H1 (cell line): Measurements from ENCODE around the gene CAMK1. TPM values are rescaled to one million over a fixed set of nuclear protein-coding genes. Genes with fewer than 3 reads are reported as not detected.

Source experiments
- CTCF ChIA-PET: fragments of 300-600 bp; sonication (Branson Sonifier 250); formaldehyde crosslinking; loops from one replicate; lab custom pipeline; 2021; ENCODE audit not compliant: partially characterized antibody; lab: Charles Lee
- POLR2A ChIA-PET: fragments of 300-600 bp; sonication (Branson Sonifier 250); formaldehyde crosslinking; loops from one replicate; lab custom pipeline; 2021; ENCODE audit warnings: inconsistent platforms; ENCODE audit not compliant: partially characterized antibody; lab: Charles Lee
- DNase-seq, 2 experiments: peaks; one replicate each; pipeline versions ENCODE4 v3.0.0 to v3.0.0-alpha.2; 2010 to 2022; ENCODE audit warnings: low spot score in 2 of 2, low read depth in 1 of 2, mixed read lengths in 1 of 2
- FAIRE-seq: peaks from 2 replicates; lab custom pipeline; 2011; peaks lifted over from hg19 to GRCh38; lab: Jason Lieb, UNC
- H2AFZ ChIP-seq: 2 replicates; pipeline ENCODE4 v1.8.1; 2012; ENCODE audit warnings: low read length, inconsistent platforms
- H2AK5ac ChIP-seq: 2 replicates; pipeline ENCODE4 v1.6.1; 2013; ENCODE audit warnings: low read depth, low read length
- H2BK120ac ChIP-seq: replicated peaks from 2 replicates; pipeline ENCODE3; 2013; ENCODE audit warnings: low read depth, low read length, inconsistent platforms
- H2BK12ac ChIP-seq: 2 replicates; pipeline ENCODE4 v1.6.1; 2013; ENCODE audit warnings: low read depth, low read length
- H2BK15ac ChIP-seq: 2 replicates; pipeline ENCODE4 v1.6.1; 2013; ENCODE audit warnings: low read length
- H2BK20ac ChIP-seq: 2 replicates; pipeline ENCODE4 v1.6.1; 2013; ENCODE audit warnings: low read length
- H2BK5ac ChIP-seq: 2 replicates; pipeline ENCODE4 v1.6.1; 2013; ENCODE audit warnings: low read depth, low read length
- H3K14ac ChIP-seq: 2 replicates; pipeline ENCODE4 v1.6.1; 2013; ENCODE audit warnings: inconsistent platforms; ENCODE audit not compliant: insufficient read length
- H3K18ac ChIP-seq: 2 replicates; pipeline ENCODE4 v1.6.1; 2013; ENCODE audit warnings: low read length; ENCODE audit errors: extremely low read depth
- H3K23ac ChIP-seq: 2 replicates; pipeline ENCODE4 v1.6.1; 2013; ENCODE audit warnings: inconsistent platforms; ENCODE audit not compliant: insufficient read length
- H3K23me2 ChIP-seq: 2 replicates; pipeline ENCODE4 v1.6.1; 2013; ENCODE audit warnings: low read depth, low read length
- H3K27ac ChIP-seq: 2 replicates; pipeline ENCODE4 v1.6.1; 2011; ENCODE audit warnings: low read depth, low read length, inconsistent platforms
- H3K27me3 ChIP-seq, 4 experiments: replicated peaks in 1 of 4; 1 replicate in 1 of 4; 2 replicates in 3 of 4; pipeline versions ENCODE4 v1.6.1 to v1.8.1; 2011 to 2013; ENCODE audit warnings: low read length in 3 of 4, mild to moderate bottlenecking in 3 of 4, inconsistent platforms in 2 of 4, mixed read lengths in 2 of 4, moderate library complexity in 1 of 4; ENCODE audit not compliant: control insufficient read depth in 3 of 4, insufficient read depth in 3 of 4; ENCODE audit errors: extremely low read depth in 1 of 4
- H3K36me3 ChIP-seq, 4 experiments: 2 replicates each; pipeline versions ENCODE4 v1.6.1 to v1.8.1; 2011 to 2013; ENCODE audit warnings: mild to moderate bottlenecking in 4 of 4, low read length in 3 of 4, moderate library complexity in 2 of 4, control low read depth in 1 of 4, inconsistent platforms in 1 of 4; ENCODE audit not compliant: insufficient read depth in 4 of 4, control insufficient read depth in 2 of 4
- H3K4ac ChIP-seq: replicated peaks from 2 replicates; pipeline ENCODE3; 2013; ENCODE audit warnings: low read length, low read depth, mixed read lengths, inconsistent platforms; ENCODE audit not compliant: insufficient read length
- H3K4me1 ChIP-seq, 4 experiments: replicated peaks in 1 of 4; 1 replicate in 1 of 4; 2 replicates in 3 of 4; pipeline versions ENCODE4 v1.6.1 to v1.8.1; 2011 to 2013; ENCODE audit warnings: low read length in 3 of 4, inconsistent platforms in 2 of 4, mixed read lengths in 1 of 4; ENCODE audit not compliant: insufficient read depth in 4 of 4, control insufficient read depth in 3 of 4
- H3K4me2 ChIP-seq, 2 experiments: 2 replicates each; pipeline versions ENCODE4 v1.6.1 to v1.8.1; 2011 to 2013; ENCODE audit warnings: low read depth in 2 of 2, low read length in 2 of 2, control low read depth in 1 of 2, inconsistent platforms in 1 of 2, mild to moderate bottlenecking in 1 of 2; ENCODE audit not compliant: insufficient read depth in 1 of 2
- H3K4me3 ChIP-seq, 4 experiments: fragments of 200-600, 300-600 bp in 1 of 4; sonication (generic), shearing (Covaris generic), sonication (Bioruptor Twin) in 1 of 4; 2 replicates each; pipeline versions ENCODE4 v1.5.1 to v1.8.1; 2011 to 2016; ENCODE audit warnings: low read length in 4 of 4, low read depth in 3 of 4, control low read depth in 2 of 4, inconsistent platforms in 2 of 4, mild to moderate bottlenecking in 2 of 4, mixed read lengths in 1 of 4, moderate library complexity in 1 of 4; ENCODE audit not compliant: insufficient read depth in 2 of 4; ENCODE audit errors: extremely low read depth in 1 of 4
- H3K56ac ChIP-seq: replicated peaks from 2 replicates; pipeline ENCODE3; 2013; ENCODE audit warnings: low read depth, mild to moderate bottlenecking, mixed read lengths, low read length, inconsistent platforms; ENCODE audit not compliant: insufficient read length
- H3K79me1 ChIP-seq: 2 replicates; pipeline ENCODE4 v1.6.1; 2013; ENCODE audit warnings: low read depth, low read length, control low read depth
- H3K79me2 ChIP-seq, 2 experiments: 2 replicates each; pipeline versions ENCODE4 v1.6.1 to v1.8.1; 2012 to 2013; ENCODE audit warnings: low read length in 2 of 2, mild to moderate bottlenecking in 2 of 2, inconsistent platforms in 1 of 2; ENCODE audit not compliant: insufficient read depth in 2 of 2, control insufficient read depth in 1 of 2
- H3K9ac ChIP-seq, 4 experiments: replicated peaks in 1 of 4; 1 replicate in 1 of 4; 2 replicates in 3 of 4; pipeline versions ENCODE4 v1.6.1 to v1.8.1; 2011 to 2013; ENCODE audit warnings: low read depth in 3 of 4, low read length in 3 of 4, control low read depth in 2 of 4, mild to moderate bottlenecking in 2 of 4, moderate library complexity in 2 of 4, inconsistent platforms in 1 of 4; ENCODE audit errors: extremely low read depth in 1 of 4
- H3K9me3 ChIP-seq, 2 experiments: 2 replicates each; pipeline versions ENCODE4 v1.6.1 to v1.8.1; 2012 to 2013; ENCODE audit warnings: mild to moderate bottlenecking in 2 of 2, moderate library complexity in 2 of 2, control low read depth in 1 of 2, inconsistent platforms in 1 of 2, low read depth in 1 of 2, low read length in 1 of 2, mixed read lengths in 1 of 2; ENCODE audit not compliant: insufficient read depth in 2 of 2
- H4K20me1 ChIP-seq, 2 experiments: replicated peaks in 1 of 2; 2 replicates each; pipeline versions ENCODE3 to v1.8.1; 2011 to 2013; ENCODE audit warnings: inconsistent platforms in 2 of 2, low read length in 2 of 2, mild to moderate bottlenecking in 1 of 2; ENCODE audit not compliant: insufficient read depth in 2 of 2, control insufficient read depth in 1 of 2
- H4K5ac ChIP-seq: 2 replicates; pipeline ENCODE4 v1.6.1; 2013; ENCODE audit warnings: low read length, low read depth, mixed read lengths, inconsistent platforms; ENCODE audit not compliant: insufficient read length
- H4K8ac ChIP-seq: 2 replicates; pipeline ENCODE4 v1.8.0; 2013; ENCODE audit warnings: mild to moderate bottlenecking, moderate library complexity, low read length, inconsistent platforms; ENCODE audit not compliant: insufficient read depth; ENCODE audit errors: extremely low read depth
- H4K91ac ChIP-seq: replicated peaks from 2 replicates; pipeline ENCODE3; 2013; ENCODE audit warnings: low read length, mixed read lengths, inconsistent platforms; ENCODE audit not compliant: insufficient read length
- CREB1 ChIP-seq: IDR thresholded peaks from 2 replicates; pipeline ENCODE4 v1.6.1; 2012; ENCODE audit warnings: inconsistent platforms
- EZH2 ChIP-seq: fragments of 200-600 bp; sonication (generic); IDR thresholded peaks from 2 replicates; pipeline ENCODE4 v1.7.1; 2012; ENCODE audit warnings: low read depth, mild to moderate bottlenecking, moderate library complexity, low read length, inconsistent platforms; ENCODE audit not compliant: severe bottlenecking
- HDAC2 ChIP-seq, 2 experiments: fragments of 300-600 bp in 1 of 2; sonication (generic) in 1 of 2; IDR thresholded peaks; 2 replicates each; pipeline ENCODE4 v1.6.1; 2011 to 2012; ENCODE audit warnings: low read depth in 2 of 2, low read length in 2 of 2, mild to moderate bottlenecking in 2 of 2, moderate library complexity in 2 of 2, borderline replicate concordance in 1 of 2, inconsistent platforms in 1 of 2
- PHF8 ChIP-seq: fragments of 200-600 bp; sonication (generic); conservative IDR thresholded peaks from 2 replicates; pipeline ENCODE4 v1.7.1; 2012; ENCODE audit warnings: low read depth, mild to moderate bottlenecking, inconsistent platforms, low read length, moderate library complexity
- RBBP5 ChIP-seq: IDR thresholded peaks from 2 replicates; pipeline ENCODE4 v1.7.1; 2012; ENCODE audit warnings: low read depth, mild to moderate bottlenecking, inconsistent platforms, low read length, moderate library complexity, borderline replicate concordance
- RNF2 ChIP-seq: fragments of 200-900, 300-1000 bp; sonication (generic); IDR thresholded peaks from 2 replicates; pipeline ENCODE4 v1.7.1; 2016; ENCODE audit warnings: borderline replicate concordance, low read depth, mild to moderate bottlenecking, antibody characterized with exemption, low read length; ENCODE audit not compliant: poor library complexity, severe bottlenecking; ENCODE audit errors: missing control alignments
- SAP30 ChIP-seq: fragments of 300-600 bp; sonication (generic); IDR thresholded peaks from 2 replicates; pipeline ENCODE4 v1.7.1; 2012; ENCODE audit warnings: low read length, moderate library complexity, mild to moderate bottlenecking, inconsistent platforms; ENCODE audit not compliant: insufficient read depth, insufficient replicate concordance
- SIN3A ChIP-seq, 2 experiments: IDR thresholded peaks in 1 of 2; conservative IDR thresholded peaks in 1 of 2; 2 replicates each; pipeline ENCODE4 v1.6.1; 2011 to 2012; ENCODE audit warnings: low read length in 2 of 2, improper control_type of control experiment in 1 of 2, low read depth in 1 of 2, mild to moderate bottlenecking in 1 of 2
- SP1 ChIP-seq: IDR thresholded peaks from 2 replicates; pipeline ENCODE4 v1.6.1; 2011; ENCODE audit warnings: low read depth, low read length
- TBP ChIP-seq: IDR thresholded peaks from 2 replicates; pipeline ENCODE4 v1.6.1; 2011; ENCODE audit warnings: low read depth, low read length, improper control_type of control experiment
- YY1 ChIP-seq: IDR thresholded peaks from 2 replicates; pipeline ENCODE4 v1.6.1; 2011; ENCODE audit warnings: low read depth, mild to moderate bottlenecking, low read length
- WGBS, 2 experiments: shearing (Covaris generic) in 1 of 2; methylation state at CpG; one replicate each; pipeline versions ENCODE4 v1.1.6 to v1.1.7; 2013 to 2015; ENCODE audit warnings: low lambda C conversion rate in 2 of 2, mixed read lengths in 2 of 2, inconsistent platforms in 1 of 2, low coverage in 1 of 2, missing lambda C conversion rate in 1 of 2; ENCODE audit not compliant: insufficient replicate concordance in 2 of 2, insufficient coverage in 1 of 2, insufficient read length in 1 of 2; ENCODE audit errors: extremely low coverage in 1 of 2, missing lambda C conversion rate in 1 of 2; 5-methylcytosine and 5-hydroxymethylcytosine counted together
- polyA plus RNA-seq, 7 experiments: library from polyadenylated mRNA; depleted of rRNA in 3 of 7; stranded (reverse) in 5 of 7; unstranded in 2 of 7; fragments of >200 nt in 5 of 7; fragments of 200-250 nt in 2 of 7; gene quantifications; 1 replicate in 5 of 7; 2 replicates in 1 of 7; 4 replicates in 1 of 7; pipeline versions ENCODE4 v1.2.1 to v1.2.3, GENCODE V29; 2011 to 2013; ENCODE audit warnings: missing spikeins in 2 of 7, mixed read lengths in 2 of 7
- total RNA-seq: library from RNA; stranded (reverse); fragmentation: NEBNext Ultra II Directional; extraction: Animal tissue kit (Norgen Biotek cat#: 25700); gene quantifications from 2 replicates; pipeline ENCODE4 v1.2.1, GENCODE V29; 2021
- TF ChIP-seq, protein P1 (sequence below): IDR thresholded peaks from 2 replicates; pipeline ENCODE4 v1.6.1; 2012; ENCODE audit warnings: inconsistent platforms

The CAMK1 gene
- total and polyA plus RNA-seq, 2 of the 8 experiments (the other 6 are each of a cell fraction or from before 2014, with no cell fraction given) = 4.9 to 5.1 TPM

DNA sequence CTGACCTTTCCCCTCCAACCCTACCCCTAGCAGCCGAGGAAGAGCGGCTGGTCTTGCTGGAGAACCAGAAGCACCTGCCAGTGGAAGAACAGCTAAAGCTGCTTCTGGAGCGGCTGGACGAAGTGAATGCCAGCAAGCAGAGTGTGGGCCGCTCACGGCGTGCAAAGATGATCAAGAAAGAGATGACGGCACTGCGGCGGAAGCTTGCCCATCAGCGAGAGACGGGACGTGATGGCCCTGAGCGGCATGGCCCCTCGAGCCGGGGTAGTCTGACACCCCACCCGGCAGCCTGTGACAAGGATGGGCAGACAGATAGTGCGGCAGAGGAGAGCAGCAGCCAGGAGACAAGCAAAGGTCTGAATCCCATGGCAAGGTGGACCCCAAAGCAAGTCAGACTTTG is 26.2 kb downstream of the CAMK1 start:
- Histone ChIP-seq H3K79me2 (no peaks in the 10 kb centered on the region), H3K18ac (no peak overlapping the region), H4K91ac (no peak overlapping the region), H3K4me1 (no peaks in the 10 kb centered on the region), H2BK5ac (no peak overlapping the region), H2BK120ac (no peak overlapping the region), H3K4ac (no peak overlapping the region), H3K4me3 (no peak overlapping the region), H3K4me2 (no peak overlapping the region), H4K5ac (no peak overlapping the region), H4K20me1 (peaks cover 2 to 14% of the 10 kb centered on the region in 2 experiments), H2AFZ (no peak overlapping the region), H3K9me3 (no peaks in the 10 kb centered on the region), H2BK12ac (no peak overlapping the region), H4K8ac (no peak overlapping the region), H2BK20ac (no peak overlapping the region), H3K36me3 (peaks cover 66 to 98% (median 90%) of the 10 kb centered on the region in 4 experiments), H3K23me2 (no peaks in the 10 kb centered on the region), H3K56ac (no peak overlapping the region), H2BK15ac (no peak overlapping the region), H3K79me1 (peaks cover 5% of the 10 kb centered on the region; the same call in 1 of the 2 replicates), H2AK5ac (no peak overlapping the region), H3K27me3 (0 out of 7 replicates have a peak, but pooled peaks cover 0 to 2% (median 0%) of the 10 kb centered on the region in 4 experiments), H3K23ac (no peak overlapping the region), H3K27ac (no peak overlapping the region), H3K9ac (no peak overlapping the region), H3K14ac (no peak overlapping the region)
- FAIRE-seq = no peak
- ChIA-PET POLR2A (interaction anchor here (1.2 to 6.7 kb wide), 3 partner anchors 10 to 100 kb away, joined by 3 to 56 read pairs (median 4); partner anchors contain the start of gene BRPF1), CTCF (interaction anchor here (1.7 to 2.4 kb wide), 3 partner anchors 11 to 241 kb away, joined by 5 to 11 read pairs (median 10); no protein-coding TSS in a partner anchor)
- WGBS, 2 experiments = 98% methylated on average over 18 of the region's 18 CpGs; no CpG with 5 or more reads in 1 of the 2 experiments
- DNase-seq = no peak
- no peak for TF ChIP-seq RBBP5
- TF ChIP-seq SAP30 = no peak
- TF ChIP-seq, protein P1, sequence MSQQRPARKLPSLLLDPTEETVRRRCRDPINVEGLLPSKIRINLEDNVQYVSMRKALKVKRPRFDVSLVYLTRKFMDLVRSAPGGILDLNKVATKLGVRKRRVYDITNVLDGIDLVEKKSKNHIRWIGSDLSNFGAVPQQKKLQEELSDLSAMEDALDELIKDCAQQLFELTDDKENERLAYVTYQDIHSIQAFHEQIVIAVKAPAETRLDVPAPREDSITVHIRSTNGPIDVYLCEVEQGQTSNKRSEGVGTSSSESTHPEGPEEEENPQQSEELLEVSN = no peak
- TF ChIP-seq SIN3A (conservative IDR thresholded peaks at IDR 0.05 in 1 of 2, IDR thresholded peaks at IDR 0.05 in 1 of 2; ENCODE audit: low read depth in 1 of 2, low read length in 2 of 2) = no peak
- no peak for TF ChIP-seq TBP
- no peak for TF ChIP-seq HDAC2 (IDR thresholded peaks at IDR 0.05; ENCODE audit: borderline replicate concordance in 1 of 2, low read depth in 2 of 2, low read length in 2 of 2)
- no peak for TF ChIP-seq EZH2
- no peak for TF ChIP-seq PHF8
- TF ChIP-seq CREB1 = no peak
- TF ChIP-seq YY1 = no peak
- TF ChIP-seq RNF2 = no peak
- TF ChIP-seq SP1 = no peak
